ENCODE data around the gene P4HB. TPM values are rescaled to one million over a fixed set of nuclear protein-coding genes. Genes with fewer than 3 reads are reported as not detected.

Gene P4HB
- 100 to 1,000 TPM; 374 to 475 (median 466) TPM for total RNA-seq

DNA sequence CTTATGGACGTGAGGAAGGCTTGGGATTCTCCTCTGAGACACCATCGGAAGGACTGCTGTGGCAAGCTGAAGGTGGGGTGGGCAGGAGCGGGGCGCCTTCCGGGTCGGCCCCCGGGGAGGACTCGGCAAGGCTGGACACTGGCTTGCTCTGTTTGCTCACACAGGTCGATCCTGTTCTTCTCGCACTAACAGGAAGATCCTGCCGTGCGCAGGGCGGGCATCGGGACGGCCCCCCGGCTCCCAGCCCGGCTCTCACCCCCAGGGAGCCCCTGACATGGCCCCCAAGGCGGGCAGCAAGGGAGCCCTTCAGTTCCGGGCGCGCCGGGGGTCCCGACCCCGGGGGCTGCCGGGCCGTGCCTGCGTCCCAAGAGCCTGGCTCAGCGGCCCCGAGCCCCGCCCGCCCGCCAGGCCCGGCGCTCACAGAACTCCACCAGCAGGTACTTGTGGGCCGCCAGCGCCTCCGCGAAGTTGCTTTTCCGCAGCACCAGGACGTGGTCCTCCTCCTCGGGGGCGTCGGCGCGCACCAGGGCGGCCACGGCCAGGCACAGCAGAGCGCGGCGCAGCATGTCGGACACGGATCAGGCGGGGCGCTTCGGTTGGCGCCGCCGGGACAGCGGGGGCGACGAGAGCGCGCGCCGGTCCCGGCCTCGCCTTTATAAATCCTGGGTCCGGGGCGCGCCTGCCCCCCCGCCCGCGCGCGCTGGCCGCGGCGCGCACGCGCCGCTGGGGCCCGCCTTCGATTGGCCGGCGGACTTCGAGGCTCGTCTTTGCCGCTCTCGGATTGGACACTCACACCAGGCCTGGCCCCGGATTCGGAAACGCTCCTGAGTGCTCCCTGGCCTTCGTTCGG, at the start of gene P4HB:
Gene P4HB (minus strand): TSS at position 630 of the 850 bp plus-strand sequence. CDS start 64 bp downstream, at position 566.
- no peak for DNase-seq (ENCODE audit: low spot score in 2 of 2)
- H3K4me1 ChIP-seq = peaks cover 10 to 15% of the 10 kb centered on the region in 2 donors
- TF ChIP-seq POLR2AphosphoS5 (IDR thresholded peaks at IDR 0.05) (peak; percentile 5 to 59 (median 43)), POLR2A (IDR thresholded peaks at IDR 0.05) (no peak)

DNA sequence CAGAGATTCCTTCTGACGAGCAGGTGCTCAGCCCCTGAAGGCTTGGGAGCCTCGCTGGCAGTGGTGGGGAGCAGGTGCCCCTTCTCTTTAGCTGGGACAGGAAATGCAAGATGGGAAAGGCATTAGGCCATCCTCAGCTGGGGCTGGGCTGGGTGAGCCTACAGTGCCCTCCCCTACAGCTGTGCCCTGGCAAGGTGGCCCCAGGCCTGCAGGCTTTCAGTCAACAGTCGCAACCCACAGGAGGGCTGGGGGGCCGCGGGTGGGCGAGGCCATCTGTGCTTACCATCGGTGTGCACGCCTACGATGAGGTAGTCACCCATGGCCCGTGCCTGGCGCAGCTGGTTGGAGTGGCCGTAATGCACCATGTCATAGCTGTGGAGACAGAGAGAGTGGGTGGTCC, 48.9 kb upstream of the P4HB start:
- intact Hi-C loops (cut with DNase I; ENCODE audit: low total_unique reads) = no loop called here
- Histone ChIP-seq H3K4me1 (peaks cover 0 to 9% of the 10 kb centered on the region in 2 donors), H3K27me3 (no peaks in the 10 kb centered on the region), H3K9me3 (no peaks in the 10 kb centered on the region), H3K36me3 (no peaks in the 10 kb centered on the region), H3K27ac (no peak overlapping the region), H3K4me3 (no peak overlapping the region)
- TF ChIP-seq POLR2A (IDR thresholded peaks at IDR 0.05) = no peak
- no peak for TF ChIP-seq POLR2AphosphoS5 (IDR thresholded peaks at IDR 0.05)
- no peak for TF ChIP-seq CTCF (IDR thresholded peaks at IDR 0.05)
- DNase-seq (ENCODE audit: low spot score in 2 of 2) = no peak

More for the DNA sequence above, at the start of gene P4HB:
- Histone ChIP-seq H3K27me3 (no peaks in the 10 kb centered on the region), H3K4me3 (peak within 1 kb of the TSS; percentile 93 to 100 (median 96)), H3K9me3 (no peaks in the 10 kb centered on the region), H3K27ac (peak within 1 kb of the TSS; percentile 98), H3K36me3 (no peaks in the 10 kb centered on the region)
- intact Hi-C loops (cut with DNase I; ENCODE audit: low total_unique reads) = no loop called here

- Histone ChIP-seq H3K9me3 (no peaks in the 10 kb centered on the region), H3K4me1 (peaks cover 0 to 9% of the 10 kb centered on the region in 2 donors), H3K27ac (no peak overlapping the region), H3K27me3 (no peaks in the 10 kb centered on the region), H3K4me3 (no peak overlapping the region), H3K36me3 (no peaks in the 10 kb centered on the region)
- DNase-seq (ENCODE audit: low spot score in 2 of 2) = no peak
- no peak for TF ChIP-seq CTCF (IDR thresholded peaks at IDR 0.05)
- no peak for TF ChIP-seq POLR2AphosphoS5 (IDR thresholded peaks at IDR 0.05)
- TF ChIP-seq POLR2A (IDR thresholded peaks at IDR 0.05) = no peak
- intact Hi-C loops (cut with DNase I; ENCODE audit: low total_unique reads) = no loop called here
Measured at GRCh38 chr17:81908793-81909192, 48.5 kb upstream of the P4HB start.

- H3K4me3 ChIP-seq = no peak overlapping the region
- H3K27ac ChIP-seq = no peak overlapping the region
- H3K4me1 ChIP-seq = peaks cover 0 to 9% of the 10 kb centered on the region in 2 donors
- no peaks in the 10 kb centered on the region for H3K36me3 ChIP-seq
- intact Hi-C loops (cut with DNase I; ENCODE audit: low total_unique reads) = no loop called here
- no peak for TF ChIP-seq POLR2AphosphoS5 (IDR thresholded peaks at IDR 0.05)
- TF ChIP-seq CTCF (IDR thresholded peaks at IDR 0.05) = no peak
- TF ChIP-seq POLR2A (IDR thresholded peaks at IDR 0.05) = no peak
- no peaks in the 10 kb centered on the region for H3K9me3 ChIP-seq
- DNase-seq (ENCODE audit: low spot score in 2 of 2) = no peak
- H3K27me3 ChIP-seq = no peaks in the 10 kb centered on the region
Measured at GRCh38 chr17:81907219-81908145, 47.1 kb upstream of the P4HB start.

DNA sequence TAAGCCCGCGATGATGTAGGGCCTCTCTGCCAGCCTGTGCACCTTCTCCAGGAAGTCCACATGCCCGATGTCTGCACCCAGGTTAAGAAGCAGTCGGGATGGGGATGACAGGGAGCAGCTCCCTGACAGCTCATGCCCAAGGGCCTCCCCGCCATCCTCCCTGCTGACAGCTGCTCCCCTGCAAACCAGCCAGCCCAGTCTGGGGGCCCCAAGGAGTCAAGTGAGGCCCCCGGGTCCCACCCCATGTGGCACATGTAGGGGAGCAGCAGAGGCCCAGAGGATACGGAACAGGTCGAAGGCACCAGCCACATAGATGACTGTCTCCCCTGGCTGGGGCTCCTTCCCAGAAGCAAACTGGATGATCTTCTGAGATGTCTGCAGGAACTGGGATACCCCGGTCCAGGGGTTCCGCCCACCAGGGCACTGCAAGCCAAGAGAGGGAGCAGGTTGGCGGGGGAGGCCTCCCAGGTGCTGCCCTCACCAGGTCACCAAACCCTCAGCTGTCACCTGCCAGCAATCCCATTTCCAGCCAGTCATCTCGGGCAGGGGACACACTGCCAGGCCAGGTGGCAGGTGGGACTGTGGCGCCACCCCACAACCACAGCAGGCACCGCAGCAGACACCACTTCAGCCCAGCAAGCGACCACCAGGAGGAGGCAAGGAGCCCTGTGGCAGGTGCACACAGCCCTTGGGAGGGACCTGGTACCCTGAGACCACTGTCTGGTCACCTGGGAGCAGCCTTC, 46.3 kb upstream of the P4HB start:
- Histone ChIP-seq H3K4me3 (no peak overlapping the region), H3K4me1 (peaks cover 0 to 9% of the 10 kb centered on the region in 2 donors), H3K27ac (no peak overlapping the region), H3K27me3 (no peaks in the 10 kb centered on the region), H3K36me3 (no peaks in the 10 kb centered on the region), H3K9me3 (no peaks in the 10 kb centered on the region)
- intact Hi-C loops (cut with DNase I; ENCODE audit: low total_unique reads) = no loop called here
- TF ChIP-seq POLR2A (IDR thresholded peaks at IDR 0.05) = no peak
- no peak for TF ChIP-seq CTCF (IDR thresholded peaks at IDR 0.05)
- TF ChIP-seq POLR2AphosphoS5 (IDR thresholded peaks at IDR 0.05) = no peak
- no peak for DNase-seq (ENCODE audit: low spot score in 2 of 2)

Data from breast epithelium (tissue), 4 donors.